GM13977 (cell line): ENCODE results near the gene NARF.

Experiments used
- DNase-seq: peaks from one replicate; pipeline ENCODE4 v3.0.0; 2012; ENCODE audit warnings: low spot score
- CTCF ChIP-seq: IDR thresholded peaks from 2 replicates; pipeline ENCODE4 v1.5.1; 2012; ENCODE audit warnings: mild to moderate bottlenecking, control low read depth; ENCODE audit not compliant: insufficient read depth; ENCODE audit errors: extremely low read depth, missing control alignments
- in situ Hi-C: fragments of 300-500 bp; cut with MboI; formaldehyde crosslinking; loops from one replicate; pipeline ENCODE4 v1.12.0; 2022; ENCODE audit warnings: low sequenced_read_pairs, low pct_unique_long_range_greater_than_20kb, mixed read lengths, inconsistent platforms; ENCODE audit not compliant: unreplicated experiment

NARF gene

GRCh38 chr17:82442643-82443464 lies 15.7 kb upstream of the NARF start:
- DNase-seq, result no peak
- TF ChIP-seq CTCF, result no peak
- in situ Hi-C loops, result no loop called here

GRCh38 chr17:82443465-82444283 lies 14.9 kb upstream of the NARF start:
- in situ Hi-C loops, result no loop called here
- no peak for TF ChIP-seq CTCF
- no peak for DNase-seq

GRCh38 chr17:82444284-82444893 lies 14.2 kb upstream of the NARF start:
- DNase-seq, result no peak
- no peak for TF ChIP-seq CTCF
- in situ Hi-C loops, result no loop called here

- no peak for DNase-seq
- no peak for TF ChIP-seq CTCF
- in situ Hi-C loops, result no loop called here
Measured at GRCh38 chr17:82444941-82445521, 13.5 kb upstream of the NARF start.

GRCh38 chr17:82445542-82445941 lies 13.0 kb upstream of the NARF start:
- TF ChIP-seq CTCF, result no peak
- no peak for DNase-seq
- in situ Hi-C loops, result no loop called here

GRCh38 chr17:82446124-82446523 lies 12.4 kb upstream of the NARF start:
- TF ChIP-seq CTCF, result no peak
- in situ Hi-C loops, result no loop called here
- no peak for DNase-seq
